GM18951 (cell line): Measurements from ENCODE around the gene CEP192.

Experiments used
- POLR2A ChIP-seq: IDR thresholded peaks from 4 replicates; pipeline ENCODE4 v1.6.1; 2011; ENCODE audit warnings: mild to moderate bottlenecking; ENCODE audit not compliant: insufficient read length, insufficient read depth; ENCODE audit errors: extremely low read depth
- in situ Hi-C: fragments of 300-500 bp; cut with MboI; formaldehyde crosslinking; loops from one replicate; pipeline ENCODE4 v1.12.0; 2022; ENCODE audit warnings: low sequenced_read_pairs, mixed read lengths, inconsistent platforms; ENCODE audit not compliant: unreplicated experiment

The CEP192 gene

DNA sequence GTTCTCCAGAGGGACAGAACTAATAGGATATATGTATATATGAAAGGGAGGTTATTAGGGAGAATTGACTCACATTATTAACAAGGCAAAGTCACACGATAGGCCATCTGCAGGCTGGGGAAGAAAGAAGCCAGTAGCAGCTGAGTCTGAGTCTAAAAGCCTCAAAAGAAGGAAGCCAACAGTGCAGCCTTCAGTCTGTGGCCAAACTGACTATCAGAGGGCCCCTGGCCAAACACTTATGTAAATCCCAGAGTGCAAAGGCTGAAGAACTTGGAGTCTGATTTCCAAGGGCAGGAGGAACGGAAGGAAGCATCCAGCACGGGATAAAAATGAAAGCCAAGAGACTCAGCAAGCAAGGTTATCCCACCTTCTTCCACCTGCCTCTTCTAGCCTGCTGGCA is 119.4 kb downstream of the CEP192 start:
- in situ Hi-C loops: no loop called here
- no peak for TF ChIP-seq POLR2A

DNA sequence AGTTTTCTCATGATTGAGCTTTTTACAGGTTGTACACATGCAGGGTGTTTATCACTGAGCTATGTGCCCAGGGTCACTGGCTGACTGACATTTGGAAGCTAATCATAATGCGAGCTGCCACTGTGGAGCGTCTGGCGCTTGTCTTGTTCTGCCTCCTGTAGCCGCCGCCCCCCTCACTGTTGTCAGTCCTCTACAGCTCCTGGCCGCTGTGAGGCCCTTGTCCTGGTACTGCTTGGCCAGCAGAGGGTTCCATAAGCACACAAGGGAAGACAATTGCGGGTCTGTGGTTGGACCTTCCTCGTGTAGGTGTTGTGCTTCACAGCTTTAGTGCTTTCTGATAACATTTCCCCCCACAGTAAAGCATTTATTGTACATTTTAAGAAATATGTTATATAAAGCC is 121.8 kb downstream of the CEP192 start:
- no peak for TF ChIP-seq POLR2A
- in situ Hi-C loops: no loop called here

GRCh38 chr18:13120255-13120654 is 129.1 kb downstream of the CEP192 start:
- TF ChIP-seq POLR2A: no peak
- in situ Hi-C loops: no loop called here

DNA sequence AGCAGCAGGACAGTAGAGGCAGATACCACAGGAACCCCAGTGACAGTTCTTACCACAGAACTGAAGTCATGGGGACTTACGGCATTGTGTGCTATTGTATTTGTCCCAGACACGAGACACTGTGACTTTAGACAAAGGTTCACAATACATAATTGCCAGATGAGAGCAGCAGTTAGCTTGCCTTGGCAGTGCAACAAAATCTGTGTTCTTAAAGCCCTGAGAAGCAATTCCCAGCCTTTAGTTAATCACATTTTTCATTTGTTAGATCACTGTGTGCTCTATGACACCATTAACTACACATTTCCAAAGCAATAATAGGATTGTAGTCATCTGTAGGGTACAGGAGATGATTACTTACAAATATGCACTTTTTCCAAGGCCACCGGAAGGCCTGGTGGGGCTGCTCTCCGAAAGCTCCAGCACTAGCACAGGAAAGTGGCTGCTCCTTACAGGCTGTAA is 129.8 kb downstream of the CEP192 start:
- in situ Hi-C loops: no loop called here
- no peak for TF ChIP-seq POLR2A

DNA sequence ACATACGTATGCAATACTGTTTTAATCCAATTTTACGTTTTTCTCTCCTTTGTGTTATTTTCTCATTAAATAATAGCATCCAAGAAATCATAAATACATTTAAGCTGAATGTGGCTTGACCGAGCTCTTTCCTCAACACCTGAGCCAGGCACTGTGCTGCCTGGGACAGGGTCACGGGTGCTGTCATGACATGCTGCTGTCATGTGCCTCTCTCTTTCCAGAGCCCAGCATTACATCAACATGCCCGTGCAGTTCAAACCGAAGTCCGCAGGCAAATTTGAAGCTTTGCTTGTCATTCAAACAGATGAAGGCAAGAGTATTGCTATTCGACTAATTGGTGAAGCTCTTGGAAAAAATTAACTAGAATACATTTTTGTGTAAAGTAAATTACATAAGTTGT is 133.2 kb downstream of the CEP192 start:
- in situ Hi-C loops: no loop called here
- no peak for TF ChIP-seq POLR2A

DNA sequence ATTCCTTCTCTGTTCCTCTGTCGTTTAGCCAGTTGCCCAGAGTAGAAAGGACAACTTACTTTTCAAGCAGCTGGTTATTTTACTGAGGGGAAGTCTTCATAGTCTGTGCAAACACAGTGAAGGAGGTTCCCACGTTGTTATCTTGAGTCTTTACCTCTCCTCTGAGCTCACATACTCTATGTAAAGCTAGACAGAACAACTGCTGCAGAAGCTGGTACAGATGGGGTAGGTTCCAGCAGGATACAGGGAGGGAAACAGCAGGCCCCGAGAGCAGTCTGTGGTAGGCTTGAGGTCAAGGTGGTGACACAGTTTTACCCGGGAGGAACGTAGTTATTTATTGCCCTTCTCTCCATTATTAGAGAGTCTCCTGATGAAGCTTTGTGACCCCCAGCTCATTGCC is 134.0 kb downstream of the CEP192 start:
- in situ Hi-C loops: no loop called here
- TF ChIP-seq POLR2A: no peak

GRCh38 chr18:13126966-13127598 is 135.9 kb downstream of the CEP192 start:
- in situ Hi-C loops: no loop called here
- no peak for TF ChIP-seq POLR2A

DNA sequence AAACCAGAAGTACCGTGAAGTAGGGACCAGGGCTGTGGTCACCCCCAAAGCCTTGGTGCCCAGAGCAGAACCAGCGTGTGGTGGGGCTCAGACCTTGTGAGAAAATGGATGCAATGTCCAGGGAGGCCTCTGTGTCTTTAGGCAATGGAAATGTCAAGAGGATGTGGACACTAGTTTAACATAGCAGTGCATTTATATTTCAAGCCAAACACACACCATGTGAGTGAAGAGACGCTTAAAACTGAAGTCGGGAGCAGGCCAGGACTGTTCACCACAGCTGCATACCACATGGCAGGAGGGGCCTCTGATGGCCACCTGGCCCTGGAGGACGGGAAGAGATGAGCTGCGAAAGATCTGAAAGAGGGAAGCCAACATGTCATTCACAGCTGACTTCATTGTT is 140.1 kb downstream of the CEP192 start:
- TF ChIP-seq POLR2A: no peak
- in situ Hi-C loops: no loop called here

- in situ Hi-C loops: no loop called here
- TF ChIP-seq POLR2A: no peak
These were observed 143.6 kb downstream of the CEP192 start for GRCh38 chr18:13134551-13135401.

- in situ Hi-C loops: no loop called here
- no peak for TF ChIP-seq POLR2A
These were observed 145.1 kb downstream of the CEP192 start for GRCh38 chr18:13136056-13136903.

DNA sequence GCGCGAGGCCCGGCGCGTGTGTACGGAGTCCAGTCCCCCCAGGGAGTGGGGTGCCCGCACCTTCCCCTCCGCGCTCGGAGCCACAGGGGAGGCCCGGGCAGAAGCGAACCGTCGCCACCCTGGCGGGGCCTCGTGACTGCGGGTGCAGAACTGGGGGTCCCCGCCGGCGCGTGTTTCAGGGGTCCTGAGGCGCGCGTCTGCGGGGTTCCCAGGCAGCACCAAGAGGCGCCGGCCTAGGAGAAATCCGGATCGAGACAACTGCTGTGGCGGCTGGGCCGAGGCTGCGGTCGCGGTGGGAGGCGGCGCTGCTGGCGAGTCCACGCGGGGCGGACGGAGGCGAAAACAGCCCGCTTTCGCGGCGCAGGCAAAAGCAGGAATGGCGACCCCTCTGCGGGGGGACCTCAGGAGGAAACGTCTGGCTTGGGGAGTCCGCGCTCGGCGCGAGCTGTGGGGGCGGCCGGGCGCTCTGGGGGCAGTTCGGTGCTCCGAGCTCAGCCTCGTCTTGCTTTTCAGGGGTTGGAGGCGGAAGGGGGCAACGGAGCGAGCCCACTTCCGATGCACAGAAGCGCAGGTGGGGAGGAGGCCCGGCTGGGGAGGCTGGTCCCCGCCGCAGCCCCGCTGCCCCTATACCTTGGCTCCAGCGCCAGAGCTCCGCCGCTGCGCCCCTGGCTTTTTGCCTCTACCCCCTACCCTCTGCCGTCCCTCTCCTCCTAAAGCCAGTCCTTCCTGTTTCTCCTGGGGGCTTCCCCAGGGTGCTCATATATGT is 145.9 kb downstream of the CEP192 start:
- peak; percentile 46 for TF ChIP-seq POLR2A
- in situ Hi-C loops: no loop called here

DNA sequence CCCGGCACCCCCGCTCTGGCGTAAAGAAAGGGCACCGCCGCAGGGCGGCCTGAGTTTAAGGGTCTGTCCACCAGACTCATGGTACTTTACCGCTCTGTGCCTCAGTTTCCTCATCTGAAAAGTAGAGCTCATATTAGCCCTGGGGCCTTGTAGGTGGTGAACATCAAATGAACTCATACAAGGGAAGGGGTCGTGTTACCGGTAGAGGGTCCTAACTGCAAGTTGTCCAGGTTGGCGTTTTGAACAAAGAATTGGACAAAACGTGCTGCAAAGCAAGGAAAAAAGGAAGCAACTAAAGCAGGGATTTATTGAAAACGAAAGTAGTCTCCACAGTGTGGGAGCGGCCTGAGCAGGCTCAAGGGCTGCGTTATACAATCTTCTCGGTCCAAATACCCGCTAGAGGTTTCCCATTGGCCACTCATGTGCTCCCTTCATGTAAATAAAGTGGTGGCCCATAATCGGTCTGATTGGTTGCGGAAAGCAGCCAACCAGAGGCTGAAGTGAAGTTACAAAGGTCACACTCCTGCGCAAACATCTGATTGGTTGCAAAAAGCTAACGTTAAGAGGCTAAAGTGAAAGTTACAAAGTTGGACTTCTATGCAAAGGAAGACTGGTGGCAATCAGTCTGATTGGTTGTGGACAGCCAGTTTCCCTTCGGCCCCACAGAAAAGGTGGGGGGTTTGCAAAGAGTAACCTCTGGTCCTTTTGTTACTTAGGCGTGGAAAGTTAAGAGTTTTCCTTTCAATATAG is 146.7 kb downstream of the CEP192 start:
- in situ Hi-C loops: no loop called here
- TF ChIP-seq POLR2A: no peak
